ENCODE data around the gene RSPO1.

DNA sequence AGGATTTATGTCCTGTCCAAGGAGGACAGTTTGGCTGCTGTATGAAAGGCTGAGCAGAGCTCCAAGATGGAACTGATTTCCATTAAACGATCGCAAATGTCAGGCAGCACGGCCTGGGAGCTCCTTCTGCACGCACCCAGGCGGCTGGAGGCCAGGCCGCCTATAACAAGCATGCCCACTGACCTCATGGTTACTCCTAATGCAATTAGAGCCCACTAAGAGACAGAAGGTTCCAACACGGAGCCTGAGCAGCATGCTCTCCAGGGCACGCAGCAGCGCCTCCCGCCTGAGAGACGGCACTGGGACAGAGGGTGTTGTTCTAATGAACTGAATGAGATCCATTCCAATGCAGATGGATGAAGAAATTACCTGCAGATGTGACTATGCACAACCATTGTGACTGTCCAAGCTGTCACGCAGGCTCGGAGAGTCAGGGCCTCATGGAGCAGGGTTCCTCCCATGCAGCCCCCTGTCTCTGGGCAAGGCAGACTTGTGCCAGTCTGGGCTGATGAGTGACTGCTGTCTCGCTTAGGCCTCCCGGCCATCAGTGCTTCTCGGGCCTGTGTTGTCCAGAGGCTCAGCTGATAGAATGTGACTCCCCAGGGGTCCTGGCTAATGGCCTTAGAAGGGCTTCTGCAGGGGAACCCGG lies 32.5 kb upstream of the RSPO1 start:
- TF ChIP-seq, protein P1, sequence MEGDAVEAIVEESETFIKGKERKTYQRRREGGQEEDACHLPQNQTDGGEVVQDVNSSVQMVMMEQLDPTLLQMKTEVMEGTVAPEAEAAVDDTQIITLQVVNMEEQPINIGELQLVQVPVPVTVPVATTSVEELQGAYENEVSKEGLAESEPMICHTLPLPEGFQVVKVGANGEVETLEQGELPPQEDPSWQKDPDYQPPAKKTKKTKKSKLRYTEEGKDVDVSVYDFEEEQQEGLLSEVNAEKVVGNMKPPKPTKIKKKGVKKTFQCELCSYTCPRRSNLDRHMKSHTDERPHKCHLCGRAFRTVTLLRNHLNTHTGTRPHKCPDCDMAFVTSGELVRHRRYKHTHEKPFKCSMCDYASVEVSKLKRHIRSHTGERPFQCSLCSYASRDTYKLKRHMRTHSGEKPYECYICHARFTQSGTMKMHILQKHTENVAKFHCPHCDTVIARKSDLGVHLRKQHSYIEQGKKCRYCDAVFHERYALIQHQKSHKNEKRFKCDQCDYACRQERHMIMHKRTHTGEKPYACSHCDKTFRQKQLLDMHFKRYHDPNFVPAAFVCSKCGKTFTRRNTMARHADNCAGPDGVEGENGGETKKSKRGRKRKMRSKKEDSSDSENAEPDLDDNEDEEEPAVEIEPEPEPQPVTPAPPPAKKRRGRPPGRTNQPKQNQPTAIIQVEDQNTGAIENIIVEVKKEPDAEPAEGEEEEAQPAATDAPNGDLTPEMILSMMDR (conservative IDR thresholded peaks at IDR 0.05; ENCODE audit: low read depth, low read length), result no peak
- TF ChIP-seq EZH2phosphoT487 (IDR thresholded peaks at IDR 0.05; ENCODE audit: borderline replicate concordance, low read length), result no peak
- no peak for TF ChIP-seq EZH2 (IDR thresholded peaks at IDR 0.05; ENCODE audit: low read length, unreplicated experiment)

Data from PC-3 (cell line).